Activated gamma-delta T cell (primary cell): ENCODE results near the gene ABTB2.

Experiments
- DNase-seq: peaks from one replicate; lab custom pipeline; 2025; lab: John Stamatoyannopoulos, UW

Gene ABTB2

GRCh38 chr11:34114014-34114413 is 243.8 kb downstream of the ABTB2 start:
- DNase-seq = no peak

- DNase-seq = no peak
Observed at GRCh38 chr11:34111722-34112270, 246.0 kb downstream of the ABTB2 start.

GRCh38 chr11:34105957-34106504 is 251.8 kb downstream of the ABTB2 start:
- DNase-seq = no peak

- DNase-seq = peak; percentile 77
Observed at GRCh38 chr11:34105079-34105956, 252.5 kb downstream of the ABTB2 start, which contains the start of gene NAT10. NAT10 (plus strand) TSS chr11:34105629; CDS start chr11:34108226, 2,597 bp downstream.

GRCh38 chr11:34104680-34105078 is 253.1 kb downstream of the ABTB2 start:
- no peak for DNase-seq
